Measurements from ENCODE around the gene SERPINB10. TPM values are rescaled to one million over a fixed set of nuclear protein-coding genes. Genes with fewer than 3 reads are reported as not detected.

Gene SERPINB10
- total RNA-seq, 1 experiment from 2014 or later = not detected

- no peaks in the 10 kb centered on the region for H3K9me3 Mint-ChIP-seq
- H3K36me3 Mint-ChIP-seq = no peaks in the 10 kb centered on the region
- ChIA-PET POLR2A (no interaction called here), CTCF (no interaction called here)
- no peaks in the 10 kb centered on the region for H3K27me3 Mint-ChIP-seq (ENCODE audit: low read depth)
- ATAC-seq = no peak
- H3K27ac Mint-ChIP-seq = no peak overlapping the region
- no peak overlapping the region for H3K4me3 Mint-ChIP-seq
- no peaks in the 10 kb centered on the region for H3K4me1 Mint-ChIP-seq
- TF ChIP-seq SMAD3 (CRISPR knock-in tag; IDR thresholded peaks at IDR 0.05; ENCODE audit: borderline replicate concordance) (no peak), NFE2L1 (CRISPR knock-in tag; IDR thresholded peaks at IDR 0.05) (no peak), FOXP1 (CRISPR knock-in tag; IDR thresholded peaks at IDR 0.05; ENCODE audit: borderline replicate concordance) (no peak), ZNF281 (CRISPR knock-in tag; IDR thresholded peaks at IDR 0.05) (no peak), ETV6 (CRISPR knock-in tag; IDR thresholded peaks at IDR 0.05) (no peak), OVOL2 (CRISPR knock-in tag; IDR thresholded peaks at IDR 0.05; ENCODE audit: borderline replicate concordance) (no peak), GABPB1 (CRISPR knock-in tag; IDR thresholded peaks at IDR 0.05) (no peak), NFATC4 (CRISPR knock-in tag; IDR thresholded peaks at IDR 0.05) (no peak)
- TF ChIP-seq, protein P1, sequence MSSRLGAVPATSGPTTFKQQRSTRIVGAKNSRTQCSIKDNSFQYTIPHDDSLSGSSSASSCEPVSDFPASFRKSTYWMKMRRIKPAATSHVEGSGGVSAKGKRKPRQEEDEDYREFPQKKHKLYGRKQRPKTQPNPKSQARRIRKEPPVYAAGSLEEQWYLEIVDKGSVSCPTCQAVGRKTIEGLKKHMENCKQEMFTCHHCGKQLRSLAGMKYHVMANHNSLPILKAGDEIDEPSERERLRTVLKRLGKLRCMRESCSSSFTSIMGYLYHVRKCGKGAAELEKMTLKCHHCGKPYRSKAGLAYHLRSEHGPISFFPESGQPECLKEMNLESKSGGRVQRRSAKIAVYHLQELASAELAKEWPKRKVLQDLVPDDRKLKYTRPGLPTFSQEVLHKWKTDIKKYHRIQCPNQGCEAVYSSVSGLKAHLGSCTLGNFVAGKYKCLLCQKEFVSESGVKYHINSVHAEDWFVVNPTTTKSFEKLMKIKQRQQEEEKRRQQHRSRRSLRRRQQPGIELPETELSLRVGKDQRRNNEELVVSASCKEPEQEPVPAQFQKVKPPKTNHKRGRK (CRISPR knock-in tag; IDR thresholded peaks at IDR 0.05; ENCODE audit: borderline replicate concordance) = no peak
- no peak for DNase-seq (ENCODE audit: low spot score)
These were observed 14.3 kb downstream of the SERPINB10 start for GRCh38 chr18:63922049-63922448.

DNA sequence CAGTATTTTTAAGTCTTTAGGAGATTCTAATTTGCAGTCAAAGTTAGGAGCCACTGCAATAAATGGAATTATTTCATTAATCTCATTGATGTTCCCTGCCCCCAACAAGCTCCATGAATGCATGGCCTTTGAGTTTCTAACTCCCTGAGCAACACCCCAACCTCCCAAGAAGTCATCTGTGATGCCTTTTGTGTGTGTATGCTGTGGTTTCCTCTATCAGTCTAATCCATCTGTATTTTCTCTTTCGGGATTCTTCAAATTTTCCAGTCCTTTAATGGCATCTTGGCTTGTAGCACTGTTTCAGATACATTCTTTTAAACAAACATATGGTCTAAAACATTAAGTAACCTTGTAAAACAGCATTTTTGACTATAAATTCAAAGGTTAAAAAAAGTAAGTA lies 16.8 kb downstream of the SERPINB10 start:
- CTCF ChIA-PET = no interaction called here
- ATAC-seq = no peak
- Mint-ChIP-seq H3K4me1 (0 out of 2 replicates have a peak, but pooled peaks cover 5% of the 10 kb centered on the region), H3K9me3 (no peaks in the 10 kb centered on the region), H3K27me3 (ENCODE audit: low read depth) (no peaks in the 10 kb centered on the region), H3K27ac (no peak overlapping the region), H3K36me3 (no peaks in the 10 kb centered on the region), H3K4me3 (no peak overlapping the region)
- POLR2A ChIA-PET = no interaction called here
- DNase-seq (ENCODE audit: low spot score) = no peak
- TF ChIP-seq NFE2L1 (CRISPR knock-in tag; IDR thresholded peaks at IDR 0.05) = no peak
- no peak for TF ChIP-seq FOXK1 (CRISPR knock-in tag; IDR thresholded peaks at IDR 0.05)
- TF ChIP-seq, protein P2, sequence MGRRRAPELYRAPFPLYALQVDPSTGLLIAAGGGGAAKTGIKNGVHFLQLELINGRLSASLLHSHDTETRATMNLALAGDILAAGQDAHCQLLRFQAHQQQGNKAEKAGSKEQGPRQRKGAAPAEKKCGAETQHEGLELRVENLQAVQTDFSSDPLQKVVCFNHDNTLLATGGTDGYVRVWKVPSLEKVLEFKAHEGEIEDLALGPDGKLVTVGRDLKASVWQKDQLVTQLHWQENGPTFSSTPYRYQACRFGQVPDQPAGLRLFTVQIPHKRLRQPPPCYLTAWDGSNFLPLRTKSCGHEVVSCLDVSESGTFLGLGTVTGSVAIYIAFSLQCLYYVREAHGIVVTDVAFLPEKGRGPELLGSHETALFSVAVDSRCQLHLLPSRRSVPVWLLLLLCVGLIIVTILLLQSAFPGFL (CRISPR knock-in tag; IDR thresholded peaks at IDR 0.05; ENCODE audit: borderline replicate concordance) = no peak
- TF ChIP-seq SMAD4 (CRISPR knock-in tag; IDR thresholded peaks at IDR 0.05) = no peak
- no peak for TF ChIP-seq ESRRA (CRISPR knock-in tag; IDR thresholded peaks at IDR 0.05; ENCODE audit: borderline replicate concordance)
- no peak for TF ChIP-seq HMGA2 (CRISPR knock-in tag; IDR thresholded peaks at IDR 0.05)
- TF ChIP-seq, protein P3, sequence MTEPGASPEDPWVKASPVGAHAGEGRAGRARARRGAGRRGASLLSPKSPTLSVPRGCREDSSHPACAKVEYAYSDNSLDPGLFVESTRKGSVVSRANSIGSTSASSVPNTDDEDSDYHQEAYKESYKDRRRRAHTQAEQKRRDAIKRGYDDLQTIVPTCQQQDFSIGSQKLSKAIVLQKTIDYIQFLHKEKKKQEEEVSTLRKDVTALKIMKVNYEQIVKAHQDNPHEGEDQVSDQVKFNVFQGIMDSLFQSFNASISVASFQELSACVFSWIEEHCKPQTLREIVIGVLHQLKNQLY (CRISPR knock-in tag; IDR thresholded peaks at IDR 0.05) = no peak
- TF ChIP-seq NR1H2 (CRISPR knock-in tag; IDR thresholded peaks at IDR 0.05) = no peak
- no peak for TF ChIP-seq ZNF219 (CRISPR knock-in tag; IDR thresholded peaks at IDR 0.05; ENCODE audit: borderline replicate concordance)
- TF ChIP-seq RORB (CRISPR knock-in tag; IDR thresholded peaks at IDR 0.05) = no peak
- TF ChIP-seq ZNF416 (CRISPR knock-in tag; IDR thresholded peaks at IDR 0.05) = no peak
- TF ChIP-seq, protein P4, sequence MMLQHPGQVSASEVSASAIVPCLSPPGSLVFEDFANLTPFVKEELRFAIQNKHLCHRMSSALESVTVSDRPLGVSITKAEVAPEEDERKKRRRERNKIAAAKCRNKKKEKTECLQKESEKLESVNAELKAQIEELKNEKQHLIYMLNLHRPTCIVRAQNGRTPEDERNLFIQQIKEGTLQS (CRISPR knock-in tag; conservative IDR thresholded peaks at IDR 0.05) = no peak
- TF ChIP-seq TCF7 (CRISPR knock-in tag; IDR thresholded peaks at IDR 0.05; ENCODE audit: low read depth) = no peak
- TF ChIP-seq FOXP1 (CRISPR knock-in tag; IDR thresholded peaks at IDR 0.05; ENCODE audit: borderline replicate concordance) = no peak
- no peak for TF ChIP-seq RELA (CRISPR knock-in tag; IDR thresholded peaks at IDR 0.05; ENCODE audit: borderline replicate concordance)
- no peak for TF ChIP-seq IRF2 (CRISPR knock-in tag; IDR thresholded peaks at IDR 0.05; ENCODE audit: borderline replicate concordance, low read depth)
